A549 (cell line): ENCODE measurements around the gene PDE4C.

ENCODE experiments used
- CEBPB ChIP-seq, 2 experiments: fragments of >200 bp in 1 of 2; sonication (Bioruptor Twin) in 1 of 2; formaldehyde crosslinking in 1 of 2; IDR thresholded peaks; 2 replicates each; pipeline ENCODE4 v1.6.1; 2012 to 2016
- CHD4 ChIP-seq: fragments of 200-600 bp; sonication (generic); IDR thresholded peaks from 2 replicates; pipeline ENCODE4 v1.6.1; 2016; ENCODE audit warnings: antibody characterized with exemption, mild to moderate bottlenecking, borderline replicate concordance
- GATA3 ChIP-seq: IDR thresholded peaks from 2 replicates; pipeline ENCODE4 v1.6.1; 2012; ENCODE audit warnings: borderline replicate concordance
- HDAC2 ChIP-seq: fragments of 200-600 bp; sonication (generic); IDR thresholded peaks from 2 replicates; pipeline ENCODE4 v1.6.1; 2016
- HEYL ChIP-seq: fragments of 250-450 bp; sonication (Bioruptor Pico); IDR thresholded peaks from 2 replicates; pipeline ENCODE4 v1.8.0; 2021; ENCODE audit warnings: mild to moderate bottlenecking, moderate library complexity
- HMGXB4 ChIP-seq: fragments of 250-450 bp; sonication (Bioruptor Pico); IDR thresholded peaks from 2 replicates; pipeline ENCODE4 v1.5.0; 2021; ENCODE audit warnings: mild to moderate bottlenecking, moderate library complexity, borderline replicate concordance
- MAX ChIP-seq: IDR thresholded peaks from 2 replicates; pipeline ENCODE4 v1.6.1; 2012
- POLR2A ChIP-seq: IDR thresholded peaks from 2 replicates; pipeline ENCODE4 v1.6.1; 2012; ENCODE audit warnings: mild to moderate bottlenecking, low read length
- POLR2AphosphoS2 ChIP-seq: conservative IDR thresholded peaks from 2 replicates; pipeline ENCODE4 v1.6.1; 2012; ENCODE audit warnings: low read length, improper control_type of control experiment, inconsistent platforms
- REST ChIP-seq: fragments of 200-600 bp; sonication (generic); IDR thresholded peaks from 2 replicates; pipeline ENCODE4 v1.6.1; 2016; ENCODE audit warnings: antibody characterized with exemption, mild to moderate bottlenecking, moderate library complexity
- SMC3 ChIP-seq: fragments of >200 bp; sonication (Bioruptor Twin); formaldehyde crosslinking; IDR thresholded peaks from 3 replicates; pipeline ENCODE4 v1.6.1; 2018; ENCODE audit warnings: inconsistent platforms
- ZFP36 ChIP-seq: fragments of 450-650 bp; IDR thresholded peaks from 2 replicates; pipeline ENCODE4 v1.6.1; 2014; ENCODE audit warnings: borderline replicate concordance; ENCODE audit not compliant: partially characterized antibody
- TF ChIP-seq, protein P1 (sequence below): fragments of >200 bp; sonication (Bioruptor Twin); formaldehyde crosslinking; IDR thresholded peaks from 3 replicates; pipeline ENCODE4 v1.5.1; 2016

GRCh38 chr19:18265582-18265981 lies 39.3 kb upstream of the PDE4C start:
- TF ChIP-seq MAX, result no peak
- no peak for TF ChIP-seq HEYL (CRISPR knock-in tag)
- TF ChIP-seq, protein P1, sequence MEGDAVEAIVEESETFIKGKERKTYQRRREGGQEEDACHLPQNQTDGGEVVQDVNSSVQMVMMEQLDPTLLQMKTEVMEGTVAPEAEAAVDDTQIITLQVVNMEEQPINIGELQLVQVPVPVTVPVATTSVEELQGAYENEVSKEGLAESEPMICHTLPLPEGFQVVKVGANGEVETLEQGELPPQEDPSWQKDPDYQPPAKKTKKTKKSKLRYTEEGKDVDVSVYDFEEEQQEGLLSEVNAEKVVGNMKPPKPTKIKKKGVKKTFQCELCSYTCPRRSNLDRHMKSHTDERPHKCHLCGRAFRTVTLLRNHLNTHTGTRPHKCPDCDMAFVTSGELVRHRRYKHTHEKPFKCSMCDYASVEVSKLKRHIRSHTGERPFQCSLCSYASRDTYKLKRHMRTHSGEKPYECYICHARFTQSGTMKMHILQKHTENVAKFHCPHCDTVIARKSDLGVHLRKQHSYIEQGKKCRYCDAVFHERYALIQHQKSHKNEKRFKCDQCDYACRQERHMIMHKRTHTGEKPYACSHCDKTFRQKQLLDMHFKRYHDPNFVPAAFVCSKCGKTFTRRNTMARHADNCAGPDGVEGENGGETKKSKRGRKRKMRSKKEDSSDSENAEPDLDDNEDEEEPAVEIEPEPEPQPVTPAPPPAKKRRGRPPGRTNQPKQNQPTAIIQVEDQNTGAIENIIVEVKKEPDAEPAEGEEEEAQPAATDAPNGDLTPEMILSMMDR, result no peak
- no peak for TF ChIP-seq CHD4
- no peak for TF ChIP-seq GATA3
- no peak for TF ChIP-seq HDAC2
- TF ChIP-seq SMC3, result no peak
- TF ChIP-seq POLR2A, result no peak
- TF ChIP-seq HMGXB4, result no peak
- no peak for TF ChIP-seq REST
- TF ChIP-seq ZFP36, result no peak
- TF ChIP-seq CEBPB (IDR thresholded peaks at IDR 0.05), result no peak
- no peak for TF ChIP-seq POLR2AphosphoS2
